Urinary bladder (tissue), 4 donors: ENCODE data around the gene RHOT2. TPM values are rescaled to one million over a fixed set of nuclear protein-coding genes. Genes with fewer than 3 reads are reported as not detected.

Source experiments
- DNase-seq: peaks from one replicate; pipeline ENCODE4 v3.0.0-alpha.2; 2015; ENCODE audit errors: extremely low spot score
- H3K27ac ChIP-seq: one replicate; pipeline ENCODE4 v1.5.1; 2013; ENCODE audit warnings: low read depth, mild to moderate bottlenecking, moderate library complexity
- H3K36me3 ChIP-seq: one replicate; pipeline ENCODE4 v1.6.1; 2013; ENCODE audit warnings: mild to moderate bottlenecking, moderate library complexity; ENCODE audit not compliant: insufficient read depth
- H3K4me1 ChIP-seq: one replicate; pipeline ENCODE4 v1.6.1; 2013; ENCODE audit warnings: mild to moderate bottlenecking, moderate library complexity; ENCODE audit not compliant: insufficient read depth
- H3K4me3 ChIP-seq: one replicate; pipeline ENCODE4 v1.5.1; 2013; ENCODE audit warnings: low read depth, low read length
- WGBS: extraction: QIAGEN DNeasy Blood & Tissue Kit; methylation state at CpG from one replicate; pipeline ENCODE4 v1.1.7; 2013; 5-methylcytosine and 5-hydroxymethylcytosine counted together
- polyA plus RNA-seq: library from polyadenylated mRNA; stranded (reverse); fragments of 200-250 nt; gene quantifications from one replicate; pipeline ENCODE4 v1.2.3, GENCODE V29; 2013
- total RNA-seq: library from RNA; depleted of rRNA; stranded (reverse); fragments of >200 nt; gene quantifications from one replicate; pipeline ENCODE4 v1.2.3, GENCODE V29; 2014
- donor health status: healthy with polysubstance abuse.
- donor health status: healthy.

RHOT2 gene
- total RNA-seq (26.0 TPM), polyA plus RNA-seq (103 TPM)

DNA sequence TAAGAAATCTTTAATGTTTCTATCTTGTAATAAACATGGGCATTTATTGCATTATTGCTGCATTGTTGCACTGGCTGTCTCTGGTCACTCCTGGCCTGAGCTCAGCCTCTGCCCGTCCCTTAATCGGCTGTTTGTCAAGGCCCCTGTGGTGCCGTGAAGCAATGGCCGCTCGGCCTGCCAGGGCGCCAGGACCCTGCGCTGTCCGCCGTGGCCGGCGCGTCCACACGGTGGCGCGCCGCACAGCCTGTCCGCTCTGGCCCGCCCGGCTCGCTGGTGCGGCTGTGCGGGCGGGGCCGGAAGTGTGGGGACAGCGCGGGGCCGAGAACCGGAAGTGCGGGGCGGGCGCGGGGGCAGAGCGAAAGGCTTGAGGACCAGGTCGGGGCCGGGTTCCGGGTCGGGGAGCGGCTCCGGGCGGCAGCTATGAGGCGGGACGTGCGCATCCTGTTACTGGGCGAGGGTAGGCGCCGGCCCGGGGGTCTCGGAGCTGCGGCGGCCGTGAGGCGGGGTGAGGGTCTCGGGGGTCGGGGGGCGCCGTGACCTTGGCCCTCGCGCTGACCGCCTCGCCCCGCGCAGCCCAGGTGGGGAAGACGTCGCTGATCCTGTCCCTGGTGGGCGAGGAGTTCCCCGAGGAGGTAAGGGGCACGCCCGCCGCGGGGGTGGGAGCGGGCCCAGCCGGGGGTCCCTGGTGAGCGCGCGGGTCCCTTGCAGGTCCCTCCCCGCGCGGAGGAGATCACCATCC lies at the start of gene RHOT2:
TSS of gene RHOT2 (plus strand) at position 353 of the 739 bp plus-strand sequence. CDS start at position 421, 68 bp downstream.
- Histone ChIP-seq H3K36me3 (no peaks in the 10 kb centered on the region), H3K27ac (peak within 1 kb of the TSS; percentile 51), H3K4me1 (no peaks in the 10 kb centered on the region), H3K4me3 (peak within 1 kb of the TSS; percentile 87)
- DNase-seq, result peak; percentile 58
- WGBS, result under 1% methylated on average over 78 of the region's 78 CpGs

DNA sequence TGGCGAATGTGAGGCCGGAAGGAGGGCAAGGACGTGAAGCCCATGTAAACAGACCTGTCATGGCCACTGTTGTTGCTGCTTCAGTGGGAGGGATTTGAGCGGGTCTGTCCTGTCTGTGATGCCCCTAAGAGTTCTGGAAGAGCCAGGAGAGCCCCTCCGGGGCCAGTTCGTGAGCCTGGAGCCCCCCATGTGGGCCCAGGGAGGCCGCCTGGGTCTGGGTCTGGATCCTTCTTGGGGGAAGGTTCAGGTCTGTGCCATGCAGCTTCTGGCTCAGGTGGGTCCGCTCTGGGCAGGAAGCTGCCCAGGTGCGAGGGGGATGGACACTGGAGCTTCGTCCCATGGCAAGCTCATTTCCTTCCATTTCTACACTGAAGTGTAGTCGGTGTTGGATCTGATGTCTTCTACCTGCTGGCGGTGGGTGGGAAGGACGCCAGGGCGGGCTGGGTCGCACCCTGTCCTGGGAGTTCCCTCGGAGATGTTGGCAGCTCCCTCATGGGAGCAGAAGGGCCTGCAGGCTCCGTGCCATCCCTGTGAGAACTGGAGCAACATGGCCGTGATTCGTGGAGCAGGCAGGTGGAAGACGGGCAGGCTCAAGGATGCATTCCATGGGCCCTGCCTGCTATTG lies 48.3 kb upstream of the RHOT2 start:
- no peak overlapping the region for H3K27ac ChIP-seq
- 95% methylated on average over 20 of the region's 20 CpGs for WGBS
- H3K4me1 ChIP-seq, result no peaks in the 10 kb centered on the region
- DNase-seq, result no peak
- no peaks in the 10 kb centered on the region for H3K36me3 ChIP-seq
- H3K4me3 ChIP-seq, result no peak overlapping the region

DNA sequence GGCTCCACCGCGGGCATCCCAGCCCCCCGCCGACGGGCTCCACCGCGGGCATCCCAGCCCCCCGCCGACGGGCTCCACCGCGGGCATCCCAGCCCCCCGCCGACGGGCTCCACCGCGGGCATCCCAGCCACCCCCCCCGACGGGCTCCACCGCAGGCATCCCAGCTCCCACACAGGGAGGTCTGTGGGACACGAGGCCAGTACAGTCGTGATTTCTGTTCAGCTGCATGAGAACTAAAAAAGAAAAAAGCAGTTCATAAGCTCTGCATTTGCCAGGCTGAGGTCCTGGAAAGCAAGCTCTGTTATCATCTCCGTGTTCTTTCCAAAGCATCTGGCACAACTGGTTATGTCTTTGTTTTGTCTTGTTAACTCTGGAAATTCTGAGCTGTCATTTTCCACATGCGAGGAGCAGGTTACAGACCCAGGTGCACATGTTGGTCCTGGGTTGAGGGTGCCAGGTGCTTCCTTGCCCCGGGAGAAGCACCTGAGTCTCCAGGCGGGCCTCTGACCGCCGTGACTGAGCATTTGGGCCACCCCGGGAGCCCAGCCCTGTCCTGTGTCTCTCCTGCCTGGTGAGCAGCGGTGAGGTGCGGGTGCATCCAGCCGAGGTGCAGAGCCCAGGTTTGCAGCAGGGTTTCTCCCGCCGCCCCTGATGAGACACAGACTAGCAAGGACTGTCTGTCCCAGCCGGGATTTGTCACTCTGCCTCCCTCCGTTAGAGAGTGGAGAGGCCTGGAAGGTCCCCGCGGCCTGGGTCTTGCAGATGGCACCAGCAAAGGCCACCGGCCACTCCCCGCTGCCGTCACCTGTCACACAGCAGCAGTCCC lies 47.0 kb upstream of the RHOT2 start:
- Histone ChIP-seq H3K4me1 (no peaks in the 10 kb centered on the region), H3K4me3 (no peak overlapping the region), H3K36me3 (no peaks in the 10 kb centered on the region), H3K27ac (no peak overlapping the region)
- 86% methylated on average over 41 of the region's 41 CpGs for WGBS
- no peak for DNase-seq

DNA sequence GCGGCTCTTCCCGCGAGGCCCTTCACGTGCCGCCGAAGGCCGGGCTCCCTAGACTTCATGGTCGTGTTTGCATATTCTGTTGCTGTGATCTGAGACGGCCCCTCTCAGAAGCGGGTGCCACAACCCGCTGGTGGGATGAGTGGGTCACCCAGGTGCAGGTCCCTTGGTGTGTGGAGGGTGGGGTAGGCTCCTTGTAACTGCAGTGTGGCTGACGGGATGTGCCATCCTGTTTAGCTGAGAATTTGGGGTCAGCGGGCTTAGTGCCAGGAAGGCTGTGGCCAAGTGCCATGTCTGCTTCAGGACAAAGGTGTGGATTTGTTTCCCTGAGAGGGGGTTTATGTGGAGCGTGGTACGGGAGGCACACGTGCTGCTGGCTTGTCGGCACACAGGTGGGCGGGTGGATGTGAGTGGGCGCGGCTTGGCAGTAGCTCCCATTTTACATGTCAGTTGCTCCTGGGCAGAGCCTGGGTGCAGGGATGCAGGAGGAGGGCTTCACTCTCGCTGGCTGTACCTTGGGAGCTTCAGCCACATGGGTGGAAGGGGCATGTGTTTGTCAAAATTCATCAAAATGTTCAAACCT lies 46.3 kb upstream of the RHOT2 start:
- Histone ChIP-seq H3K27ac (no peak overlapping the region), H3K36me3 (no peaks in the 10 kb centered on the region), H3K4me1 (no peaks in the 10 kb centered on the region), H3K4me3 (no peak overlapping the region)
- DNase-seq, result no peak
- 84% methylated on average over 21 of the region's 21 CpGs for WGBS

DNA sequence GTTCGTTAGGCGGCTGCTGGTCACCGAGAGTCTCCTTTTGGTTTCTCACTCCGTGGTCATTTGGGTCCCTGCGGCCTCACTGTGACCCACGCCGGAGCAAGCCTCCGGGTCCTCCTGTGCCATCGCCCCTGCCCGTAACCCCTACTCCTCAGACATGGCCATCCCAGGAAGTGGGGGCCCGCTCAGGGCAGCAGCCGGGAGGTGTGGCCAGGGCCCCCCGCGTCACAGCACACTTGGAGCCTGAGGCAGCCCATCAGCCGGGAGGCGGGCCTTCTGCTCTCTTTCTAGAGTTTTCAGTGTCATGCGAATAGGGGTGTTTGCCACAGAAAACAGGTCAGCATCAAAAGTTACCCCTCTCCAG lies 45.0 kb upstream of the RHOT2 start:
- Histone ChIP-seq H3K4me1 (no peaks in the 10 kb centered on the region), H3K4me3 (no peak overlapping the region), H3K27ac (no peak overlapping the region), H3K36me3 (peaks cover 1% of the 10 kb centered on the region)
- DNase-seq, result no peak
- WGBS, result 89% methylated on average over 17 of the region's 17 CpGs

DNA sequence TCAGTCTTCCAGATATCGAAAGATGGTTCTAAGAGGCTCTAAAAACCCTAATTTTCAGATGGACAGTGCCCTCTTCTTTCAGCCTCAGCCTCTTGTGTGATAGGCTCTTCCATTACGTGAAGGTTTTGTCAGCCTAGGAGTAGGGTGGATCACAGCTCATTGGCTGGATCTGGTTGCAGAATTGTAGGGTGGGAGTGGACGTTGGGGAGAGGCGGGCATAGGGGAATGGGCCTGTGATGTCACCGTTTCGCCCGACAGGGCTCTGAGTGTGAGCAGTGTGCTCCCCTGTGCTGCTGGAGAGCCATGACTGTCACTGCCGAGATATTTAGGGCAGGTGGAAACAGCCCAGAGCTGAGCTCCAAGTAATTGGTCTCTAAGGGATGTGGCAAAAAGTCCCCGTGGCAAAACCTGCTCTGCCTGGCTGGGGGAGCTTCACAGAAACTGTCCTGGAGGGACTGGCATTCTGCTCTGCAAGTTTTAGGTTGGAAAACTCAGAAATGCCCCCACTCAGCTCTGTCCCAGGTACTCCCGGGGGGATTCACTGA lies 43.3 kb upstream of the RHOT2 start:
- H3K4me3 ChIP-seq, result no peak overlapping the region
- H3K4me1 ChIP-seq, result no peaks in the 10 kb centered on the region
- WGBS, result 73% methylated on average over 10 of the region's 10 CpGs
- H3K36me3 ChIP-seq, result peaks cover 1% of the 10 kb centered on the region
- no peak overlapping the region for H3K27ac ChIP-seq
- no peak for DNase-seq

DNA sequence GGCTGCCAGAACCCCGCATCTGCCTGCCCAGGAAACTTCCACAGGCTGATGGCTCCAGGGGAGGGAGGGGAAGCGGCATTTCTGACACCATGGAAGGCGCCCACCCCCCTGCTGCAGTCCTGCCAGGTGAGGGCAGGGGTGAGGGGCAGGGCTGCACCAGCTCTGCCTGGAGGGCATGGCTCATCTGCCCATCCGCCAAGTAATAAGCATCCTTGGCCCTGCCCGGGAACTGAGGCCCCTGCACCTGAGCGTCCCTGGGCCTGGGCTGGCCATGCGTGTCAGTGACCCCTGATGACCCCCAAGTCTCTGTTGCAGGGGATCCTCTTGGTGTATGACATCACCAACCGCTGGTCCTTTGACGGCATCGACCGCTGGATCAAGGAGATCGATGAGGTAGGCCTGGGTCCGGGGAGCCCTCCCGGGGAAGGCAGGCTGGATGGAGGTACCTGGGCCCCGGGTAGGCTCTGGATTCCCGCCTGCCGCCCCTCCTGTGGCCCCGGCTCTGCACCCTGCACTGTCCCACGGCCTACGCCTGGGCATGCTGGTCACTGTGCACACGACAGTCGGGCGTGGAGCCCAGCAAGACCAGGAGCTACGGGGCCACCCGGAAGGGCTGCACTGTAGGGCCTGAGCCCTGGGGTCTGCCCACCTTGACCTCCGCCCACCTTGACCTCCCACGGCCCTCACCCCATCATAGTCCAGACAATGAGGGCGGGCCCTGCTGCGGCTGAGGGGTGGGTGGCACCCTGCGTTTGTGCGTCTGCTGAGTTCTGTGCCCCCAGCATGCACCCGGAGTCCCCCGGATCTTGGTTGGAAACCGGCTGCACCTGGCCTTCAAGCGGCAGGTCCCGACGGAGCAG lies 42.6 kb upstream of the RHOT2 start:
- peaks cover 1% of the 10 kb centered on the region for H3K36me3 ChIP-seq
- H3K4me3 ChIP-seq, result no peak overlapping the region
- H3K27ac ChIP-seq, result no peak overlapping the region
- DNase-seq, result no peak
- H3K4me1 ChIP-seq, result no peaks in the 10 kb centered on the region
- WGBS, result 94% methylated on average over 37 of the region's 37 CpGs

DNA sequence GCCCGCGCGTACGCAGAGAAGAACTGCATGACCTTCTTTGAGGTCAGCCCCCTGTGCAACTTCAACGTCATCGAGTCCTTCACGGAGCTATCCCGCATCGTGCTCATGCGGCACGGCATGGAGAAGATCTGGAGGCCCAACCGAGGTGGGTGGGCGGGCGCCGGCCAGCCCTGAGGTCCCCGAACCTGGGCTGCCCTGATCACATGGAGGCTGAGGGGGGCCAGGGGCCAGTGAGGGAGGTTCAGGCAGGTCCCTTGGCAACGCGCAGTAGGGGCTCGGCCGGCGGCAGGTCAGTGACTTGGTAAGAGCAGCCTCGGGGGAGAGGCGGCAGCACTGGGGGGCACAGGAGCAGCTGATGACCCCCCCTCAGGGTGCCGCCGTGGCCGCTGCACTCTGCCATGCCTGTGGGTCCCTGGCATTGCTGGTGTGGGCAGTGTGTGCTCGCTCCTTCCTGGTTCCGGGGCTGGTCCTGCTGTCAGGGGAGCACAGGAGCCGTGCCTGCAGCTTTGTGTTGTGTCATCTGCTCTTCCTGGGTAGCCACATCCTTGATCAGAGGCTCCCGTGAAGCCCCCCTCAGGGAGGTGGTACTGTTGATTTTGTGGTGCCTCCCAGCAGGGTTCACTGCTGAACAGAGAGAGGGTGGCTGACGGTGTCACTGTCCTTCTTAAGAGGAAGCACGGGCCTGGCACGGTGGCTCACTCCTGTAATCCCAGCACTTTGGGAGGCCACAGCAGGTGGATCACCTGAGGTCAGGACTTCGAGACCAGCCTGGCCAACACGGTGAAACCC lies 41.8 kb upstream of the RHOT2 start:
- no peaks in the 10 kb centered on the region for H3K4me1 ChIP-seq
- no peak for DNase-seq
- no peak overlapping the region for H3K27ac ChIP-seq
- no peak overlapping the region for H3K4me3 ChIP-seq
- WGBS, result 94% methylated on average over 35 of the region's 35 CpGs
- H3K36me3 ChIP-seq, result peaks cover 1% of the 10 kb centered on the region

DNA sequence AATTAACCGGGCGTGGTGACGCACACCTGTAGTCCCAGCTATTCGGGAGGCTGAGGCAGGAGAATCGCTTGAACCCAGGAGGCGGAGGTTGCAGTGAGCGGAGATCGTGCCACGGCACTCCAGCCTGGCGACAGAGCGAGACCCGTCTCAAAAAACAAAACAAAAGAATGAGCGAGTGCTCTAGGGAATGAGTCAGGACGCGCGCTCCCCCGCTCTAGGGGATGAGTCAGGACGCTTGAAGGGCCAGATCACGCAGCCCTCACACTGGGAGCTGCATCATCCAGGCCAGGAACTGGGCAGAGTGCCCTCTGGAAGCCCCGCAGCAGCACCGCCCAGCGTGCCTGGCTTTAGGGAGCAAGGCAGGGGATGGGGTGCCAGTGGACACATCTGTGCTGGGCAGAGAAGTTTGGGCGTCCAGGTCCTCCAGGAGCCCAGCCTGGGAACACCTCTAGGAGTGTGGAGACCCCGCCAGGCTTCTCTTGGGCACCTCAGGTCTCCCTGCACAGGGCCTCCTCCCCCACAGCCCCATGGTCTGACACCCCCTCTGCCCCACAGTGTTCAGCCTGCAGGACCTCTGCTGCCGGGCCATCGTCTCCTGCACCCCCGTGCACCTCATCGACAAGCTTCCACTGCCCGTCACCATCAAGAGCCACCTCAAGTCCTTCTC lies 41.0 kb upstream of the RHOT2 start:
- no peak overlapping the region for H3K27ac ChIP-seq
- peaks cover 1% of the 10 kb centered on the region for H3K36me3 ChIP-seq
- no peak overlapping the region for H3K4me3 ChIP-seq
- no peaks in the 10 kb centered on the region for H3K4me1 ChIP-seq
- WGBS, result 92% methylated on average over 29 of the region's 29 CpGs
- DNase-seq, result no peak

DNA sequence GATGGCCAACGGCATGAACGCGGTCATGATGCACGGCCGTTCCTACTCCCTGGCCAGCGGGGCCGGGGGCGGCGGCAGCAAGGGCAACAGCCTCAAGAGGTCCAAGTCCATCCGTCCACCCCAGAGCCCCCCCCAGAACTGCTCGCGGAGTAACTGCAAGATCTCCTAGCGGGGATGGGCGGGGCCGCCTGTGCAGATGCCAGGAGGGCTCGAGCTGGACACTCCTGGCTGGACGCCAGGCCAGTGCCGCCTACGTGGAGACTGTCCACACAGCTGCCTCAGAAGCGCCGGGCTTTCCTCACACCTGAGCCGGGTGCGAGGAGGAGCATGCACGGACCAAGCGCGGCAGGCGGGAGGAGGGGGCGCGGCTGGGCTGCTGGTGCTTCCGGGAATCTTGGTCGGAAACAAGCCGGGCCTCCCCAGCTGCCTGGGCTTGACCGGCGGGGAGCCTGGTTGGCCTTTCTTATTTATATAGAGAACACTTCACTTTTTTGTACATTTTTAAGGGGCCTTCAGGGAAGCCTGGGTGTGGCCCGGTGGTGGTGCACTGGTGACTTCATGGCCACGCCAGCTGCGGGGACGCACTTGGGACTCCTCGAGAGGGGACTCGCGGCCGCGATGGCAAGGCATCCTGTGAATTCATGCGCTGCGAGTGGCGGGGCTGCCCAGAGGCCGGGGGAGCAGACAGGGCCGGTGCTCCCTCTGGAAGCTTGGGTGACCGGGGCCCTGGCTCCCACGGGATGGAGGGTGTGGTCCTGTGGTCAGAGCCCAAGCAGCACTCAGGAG lies 40.3 kb upstream of the RHOT2 start:
- Histone ChIP-seq H3K4me3 (no peak overlapping the region), H3K4me1 (no peaks in the 10 kb centered on the region), H3K27ac (no peak overlapping the region), H3K36me3 (peaks cover 1% of the 10 kb centered on the region)
- no peak for DNase-seq
- 86% methylated on average over 50 of the region's 50 CpGs for WGBS

DNA sequence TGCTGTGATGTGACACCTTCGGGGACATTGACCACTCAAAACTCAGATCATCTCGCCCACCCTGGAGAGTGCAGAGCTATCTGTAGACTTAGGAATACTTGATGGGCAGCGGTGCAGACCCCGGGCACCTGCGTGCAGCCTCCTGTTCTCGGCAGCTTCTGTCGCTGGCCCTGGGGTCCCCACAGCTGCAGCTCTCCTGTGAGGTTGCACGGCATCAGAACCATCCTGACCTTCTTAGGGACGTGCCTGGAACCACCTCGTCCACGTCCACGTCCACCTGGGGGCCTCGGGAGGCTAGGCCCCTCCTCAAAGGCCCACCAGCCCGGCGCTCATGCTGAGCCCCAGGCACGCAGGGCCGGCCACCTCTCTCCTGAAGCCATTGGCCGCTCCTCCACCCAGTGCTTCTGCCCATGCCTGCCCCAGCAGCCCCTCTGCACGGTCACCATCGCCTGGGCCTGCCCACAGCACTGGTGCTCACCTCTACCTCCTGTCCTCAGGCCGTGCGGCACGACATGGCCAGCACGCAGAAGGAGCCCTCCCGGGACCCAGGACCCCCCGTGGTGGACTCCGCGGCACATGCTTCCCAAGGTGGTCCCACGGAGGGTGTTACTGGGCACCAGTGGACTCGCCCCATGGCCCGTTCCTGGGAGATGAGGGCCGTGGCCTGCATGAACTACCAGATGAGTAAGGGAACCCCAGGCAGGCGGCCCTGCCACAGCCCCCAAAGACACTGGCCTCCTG lies 39.4 kb upstream of the RHOT2 start:
- peaks cover 1% of the 10 kb centered on the region for H3K36me3 ChIP-seq
- no peak for DNase-seq
- no peak overlapping the region for H3K27ac ChIP-seq
- no peak overlapping the region for H3K4me3 ChIP-seq
- no peaks in the 10 kb centered on the region for H3K4me1 ChIP-seq
- 93% methylated on average over 33 of the region's 33 CpGs for WGBS
